ENCODE data around the gene TMEM123. TPM values are rescaled to one million over a fixed set of nuclear protein-coding genes. Genes with fewer than 3 reads are reported as not detected.
A peak's percentile ranks its signal among the peaks of the same experiment; 100 is the strongest.

The TMEM123 gene
- total and polyA plus RNA-seq, 2 donors (not counting 3 experiments of a cell fraction or from before 2014, with no cell fraction given): 201 to 257 TPM

DNA sequence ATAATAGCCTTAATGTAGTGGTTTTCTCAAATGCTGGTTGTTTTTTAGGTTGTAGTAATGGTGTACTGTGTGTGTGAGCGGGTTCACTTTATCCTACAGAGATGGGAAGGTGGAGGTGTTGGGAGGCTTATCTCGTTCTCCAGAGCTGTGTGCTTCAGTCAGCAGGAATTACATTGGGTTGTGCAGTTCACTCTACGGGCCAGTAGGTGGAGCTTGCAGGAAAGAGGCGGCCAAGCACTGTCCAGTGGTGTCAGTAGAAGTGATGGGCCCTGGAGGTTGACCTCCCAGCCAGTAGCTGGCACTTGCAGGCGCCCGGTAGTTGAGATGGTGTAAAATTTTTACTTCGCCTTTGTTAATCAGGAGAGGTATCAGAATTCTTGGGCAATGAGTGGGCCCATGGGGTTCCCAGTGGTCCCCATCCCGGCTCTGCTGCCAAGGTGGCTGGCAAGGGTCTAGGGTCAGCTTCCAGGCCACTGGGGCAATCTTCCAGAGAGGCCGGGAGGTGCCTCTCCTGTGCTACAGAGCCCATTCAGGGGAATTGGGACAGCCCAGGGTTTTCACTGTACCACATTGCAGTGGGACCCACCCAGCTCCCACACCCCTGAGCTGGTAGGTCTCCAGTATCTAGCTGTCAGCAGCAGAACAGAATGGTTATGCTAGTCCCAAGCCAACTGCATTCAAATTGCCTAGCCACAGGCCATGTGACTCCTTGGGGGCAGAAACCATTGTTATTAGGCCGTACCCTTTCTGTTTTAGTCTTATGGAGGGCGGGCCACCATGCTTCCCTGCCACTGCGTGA is 61.7 kb downstream of the TMEM123 start:
- POLR2A ChIA-PET: interaction anchor here (0.6 kb wide), 1 partner anchor 35 kb away, joined by 3 read pairs; no protein-coding TSS in a partner anchor
- FAIRE-seq: peak; percentile 94

More for the DNA sequence above, 61.7 kb downstream of the TMEM123 start:
- Histone ChIP-seq H3K4me3 (replicated peaks in 1 of 3; ENCODE audit: insufficient read depth in 1 of 3, low read depth in 1 of 3, low read length in 3 of 3) (no peak overlapping the region), H3K9ac (replicated peaks; ENCODE audit: extremely low read depth, insufficient read depth, low read length) (no peak overlapping the region), H3K4me1 (ENCODE audit: control insufficient read depth, extremely low read depth, insufficient read depth, low read length) (peaks cover under 1% of the 10 kb centered on the region), H3K9me3 (replicated peaks; ENCODE audit: control insufficient read depth, insufficient read depth, low read length) (no peaks in the 10 kb centered on the region), H3K79me2 (ENCODE audit: control insufficient read depth, insufficient read depth, low read length) (peaks cover 21% of the 10 kb centered on the region), H2AFZ (ENCODE audit: low read depth, low read length) (no peak overlapping the region), H3K27me3 (ENCODE audit: control insufficient read depth in 2 of 2, insufficient read depth in 2 of 2, low read length in 2 of 2) (no peaks in the 10 kb centered on the region), H3K9me1 (replicated peaks; ENCODE audit: control insufficient read depth, extremely low read depth, insufficient read depth, low read length) (no peaks in the 10 kb centered on the region), H4K20me1 (replicated peaks; ENCODE audit: control insufficient read depth, extremely low read depth, insufficient read depth, low read length) (no peaks in the 10 kb centered on the region), H3K36me3 (ENCODE audit: control insufficient read depth in 2 of 2, extremely low read depth in 1 of 2, insufficient read depth in 2 of 2, low read length in 2 of 2) (peaks cover 13 to 32% of the 10 kb centered on the region in 2 experiments), H3K27ac (ENCODE audit: insufficient read depth, low read depth, low read length) (no peak overlapping the region), H3K4me2 (ENCODE audit: insufficient read depth, low read length) (no peak overlapping the region)
- dilution Hi-C loops (cut with MboI; ENCODE audit: extremely low pct_ligation_motif_present, low sequenced_read_pairs) (no loop called here), intact Hi-C loops (cut with micrococcal nuclease) (loop anchor here (1.0 to 5.0 kb wide), 3 partner anchors 61 to 221 kb away; partner anchors contain the start of gene TMEM123)
- BruUV-seq (replicated peaks): no TSS peak
- CTCF ChIA-PET: interaction anchor here (0.6 to 4.6 kb wide), 39 partner anchors 9 to 275 kb away, joined by 3 to 41 read pairs (median 6); no protein-coding TSS in a partner anchor
- peak; percentile 63 for DNase-seq (ENCODE audit: low read depth, low spot score)
- no peak for TF ChIP-seq POLR2A (IDR thresholded peaks at IDR 0.05; ENCODE audit: low read depth, low read length)
- no peak for TF ChIP-seq POLR2AphosphoS5 (IDR thresholded peaks at IDR 0.05; ENCODE audit: insufficient read depth, low read depth, low read length)
- TF ChIP-seq, protein P1, sequence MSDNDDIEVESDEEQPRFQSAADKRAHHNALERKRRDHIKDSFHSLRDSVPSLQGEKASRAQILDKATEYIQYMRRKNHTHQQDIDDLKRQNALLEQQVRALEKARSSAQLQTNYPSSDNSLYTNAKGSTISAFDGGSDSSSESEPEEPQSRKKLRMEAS (IDR thresholded peaks at IDR 0.05; ENCODE audit: insufficient read depth, insufficient read length): no peak
- TF ChIP-seq, protein P2, sequence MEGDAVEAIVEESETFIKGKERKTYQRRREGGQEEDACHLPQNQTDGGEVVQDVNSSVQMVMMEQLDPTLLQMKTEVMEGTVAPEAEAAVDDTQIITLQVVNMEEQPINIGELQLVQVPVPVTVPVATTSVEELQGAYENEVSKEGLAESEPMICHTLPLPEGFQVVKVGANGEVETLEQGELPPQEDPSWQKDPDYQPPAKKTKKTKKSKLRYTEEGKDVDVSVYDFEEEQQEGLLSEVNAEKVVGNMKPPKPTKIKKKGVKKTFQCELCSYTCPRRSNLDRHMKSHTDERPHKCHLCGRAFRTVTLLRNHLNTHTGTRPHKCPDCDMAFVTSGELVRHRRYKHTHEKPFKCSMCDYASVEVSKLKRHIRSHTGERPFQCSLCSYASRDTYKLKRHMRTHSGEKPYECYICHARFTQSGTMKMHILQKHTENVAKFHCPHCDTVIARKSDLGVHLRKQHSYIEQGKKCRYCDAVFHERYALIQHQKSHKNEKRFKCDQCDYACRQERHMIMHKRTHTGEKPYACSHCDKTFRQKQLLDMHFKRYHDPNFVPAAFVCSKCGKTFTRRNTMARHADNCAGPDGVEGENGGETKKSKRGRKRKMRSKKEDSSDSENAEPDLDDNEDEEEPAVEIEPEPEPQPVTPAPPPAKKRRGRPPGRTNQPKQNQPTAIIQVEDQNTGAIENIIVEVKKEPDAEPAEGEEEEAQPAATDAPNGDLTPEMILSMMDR (IDR thresholded peaks at IDR 0.05; ENCODE audit: extremely low read depth in 1 of 2, insufficient read depth in 1 of 2, low read depth in 1 of 2, low read length in 2 of 2): peak; percentile 83 to 88
